B cell (primary cell): Measurements from ENCODE around the gene DYRK3.

Experiments
- EZH2 ChIP-seq: IDR thresholded peaks from 2 replicates; pipeline ENCODE4 v1.6.1; 2012; ENCODE audit warnings: borderline replicate concordance, low read depth, mild to moderate bottlenecking, moderate library complexity, low read length; ENCODE audit not compliant: insufficient read depth, poor library complexity, severe bottlenecking
- TF ChIP-seq, protein P1 (sequence below): fragments of 200-600 bp; IDR thresholded peaks from one replicate; pipeline ENCODE4 v1.8.0; 2022; ENCODE audit warnings: antibody characterized with exemption, mild to moderate bottlenecking

DNA sequence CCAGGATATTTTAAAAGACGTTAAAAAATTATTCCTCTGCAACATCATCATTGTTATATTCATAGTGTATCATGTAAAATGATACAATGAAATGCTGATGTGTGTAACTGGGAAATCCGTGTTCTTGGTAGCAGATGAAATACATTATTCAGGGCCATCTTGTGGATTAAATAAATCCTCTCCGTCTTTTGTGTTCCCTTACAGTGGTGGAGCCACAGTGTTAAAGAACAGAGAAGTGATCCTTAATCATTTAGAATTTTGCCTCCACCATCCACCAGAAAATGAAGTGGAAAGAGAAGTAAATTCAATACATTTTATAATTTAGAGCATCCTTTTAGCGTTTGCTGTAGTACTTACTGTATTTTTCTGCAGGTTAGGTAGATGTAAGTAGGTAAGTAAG is 1.3 kb downstream of the DYRK3 start:
- TF ChIP-seq, protein P1, sequence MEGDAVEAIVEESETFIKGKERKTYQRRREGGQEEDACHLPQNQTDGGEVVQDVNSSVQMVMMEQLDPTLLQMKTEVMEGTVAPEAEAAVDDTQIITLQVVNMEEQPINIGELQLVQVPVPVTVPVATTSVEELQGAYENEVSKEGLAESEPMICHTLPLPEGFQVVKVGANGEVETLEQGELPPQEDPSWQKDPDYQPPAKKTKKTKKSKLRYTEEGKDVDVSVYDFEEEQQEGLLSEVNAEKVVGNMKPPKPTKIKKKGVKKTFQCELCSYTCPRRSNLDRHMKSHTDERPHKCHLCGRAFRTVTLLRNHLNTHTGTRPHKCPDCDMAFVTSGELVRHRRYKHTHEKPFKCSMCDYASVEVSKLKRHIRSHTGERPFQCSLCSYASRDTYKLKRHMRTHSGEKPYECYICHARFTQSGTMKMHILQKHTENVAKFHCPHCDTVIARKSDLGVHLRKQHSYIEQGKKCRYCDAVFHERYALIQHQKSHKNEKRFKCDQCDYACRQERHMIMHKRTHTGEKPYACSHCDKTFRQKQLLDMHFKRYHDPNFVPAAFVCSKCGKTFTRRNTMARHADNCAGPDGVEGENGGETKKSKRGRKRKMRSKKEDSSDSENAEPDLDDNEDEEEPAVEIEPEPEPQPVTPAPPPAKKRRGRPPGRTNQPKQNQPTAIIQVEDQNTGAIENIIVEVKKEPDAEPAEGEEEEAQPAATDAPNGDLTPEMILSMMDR: no peak
- no peak for TF ChIP-seq EZH2
